ENCODE data around the gene PDZD2.
"Not testable (repeated sequence)": the region's sequence is repeated elsewhere in the genome, so short reads cannot be mapped to it uniquely, and the experiment has no call there.

The PDZD2 gene

GRCh38 chr5:31771500-31771899 is 132.6 kb downstream of the PDZD2 start:
- DNase-seq: no peak

DNA sequence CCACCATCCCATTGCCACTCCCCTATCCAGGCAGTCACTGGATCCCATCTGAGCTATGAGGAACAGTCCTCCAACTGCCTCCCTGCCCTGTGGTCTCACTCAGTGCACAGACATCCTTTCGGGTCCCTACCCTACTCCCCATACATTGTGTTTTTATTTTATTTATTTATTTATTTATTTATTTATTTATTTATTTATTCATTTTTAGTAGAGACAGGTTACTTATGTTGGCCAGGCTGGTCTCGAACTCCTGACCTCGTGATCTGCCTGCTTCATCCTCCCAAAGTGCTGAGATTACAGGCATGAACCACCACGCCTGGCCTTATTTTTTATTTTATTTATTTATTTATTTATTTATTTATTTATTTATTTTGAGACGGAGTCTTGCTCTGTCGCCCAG is 137.4 kb downstream of the PDZD2 start:
- DNase-seq: not testable (repeated sequence)

GRCh38 chr5:31776976-31777651 is 138.2 kb downstream of the PDZD2 start:
- DNase-seq: no peak

DNA sequence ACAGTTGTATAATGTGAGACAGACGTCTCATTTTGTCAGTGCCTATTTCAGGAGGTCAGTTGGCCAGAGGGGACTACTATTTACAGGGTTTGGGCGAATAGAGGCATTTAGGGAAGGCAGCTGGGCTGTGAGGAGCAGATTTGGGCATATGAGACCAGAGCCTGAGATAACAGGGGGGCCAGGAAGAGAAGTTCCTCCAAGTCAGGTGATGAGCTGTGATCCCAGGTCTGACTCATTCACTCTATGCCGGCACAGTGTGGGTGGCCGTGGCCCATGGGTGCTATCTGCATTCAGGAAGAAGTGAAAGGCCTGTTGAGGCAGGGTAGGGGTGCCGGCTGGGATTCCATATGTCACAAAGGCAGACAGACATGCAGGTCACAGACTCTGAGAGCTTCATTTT is 142.8 kb downstream of the PDZD2 start:
- no peak for DNase-seq

DNA sequence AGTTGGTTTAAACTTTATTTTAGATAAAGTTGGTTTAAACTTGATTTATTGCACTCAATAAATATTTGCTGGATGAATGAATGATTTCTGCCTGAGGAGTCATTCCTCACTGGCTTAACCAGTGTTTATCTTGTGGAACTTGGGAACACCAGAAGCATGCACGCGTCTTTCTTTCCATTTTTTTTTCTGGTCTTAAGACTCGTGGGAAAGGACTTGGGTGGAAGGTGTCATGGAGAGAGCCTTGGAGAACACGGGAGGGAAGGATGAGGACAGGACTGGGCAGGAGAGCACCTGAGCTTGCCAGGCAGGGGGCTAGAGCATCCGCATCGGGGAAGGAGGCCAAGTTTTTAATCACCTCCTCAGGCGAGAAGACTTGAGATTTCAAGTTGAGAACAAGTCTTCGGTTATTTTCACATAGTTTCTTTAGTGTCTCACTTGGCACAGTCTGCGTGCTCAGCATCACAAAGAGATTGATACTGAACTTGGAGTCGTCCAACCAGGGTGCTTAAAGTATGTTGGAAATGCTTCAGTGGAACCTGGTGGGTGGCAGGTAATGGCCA is 144.2 kb downstream of the PDZD2 start:
- no peak for DNase-seq

- DNase-seq: no peak
These were observed 144.8 kb downstream of the PDZD2 start for GRCh38 chr5:31783731-31784130.

- no peak for DNase-seq
These were observed 147.2 kb downstream of the PDZD2 start for GRCh38 chr5:31786090-31786631.

DNA sequence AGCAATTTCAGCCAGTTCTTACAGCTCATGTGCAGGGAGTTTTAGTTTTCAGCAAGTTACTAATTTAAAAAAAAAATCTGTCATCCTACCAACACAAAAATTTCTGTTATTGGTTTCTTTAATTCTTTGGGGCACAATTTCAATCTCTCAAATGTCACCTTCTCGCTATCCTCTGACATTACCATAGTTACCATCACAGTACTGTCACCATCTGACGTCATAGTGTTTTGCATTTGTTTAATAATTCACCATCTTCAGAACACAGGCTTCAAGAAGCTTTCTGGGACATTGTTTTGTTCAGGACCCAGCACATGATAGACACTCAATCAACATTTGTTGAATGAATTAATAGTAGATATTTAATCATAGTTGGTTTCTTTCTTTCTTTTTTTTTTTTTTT is 155.1 kb downstream of the PDZD2 start:
- no peak for DNase-seq

DNA sequence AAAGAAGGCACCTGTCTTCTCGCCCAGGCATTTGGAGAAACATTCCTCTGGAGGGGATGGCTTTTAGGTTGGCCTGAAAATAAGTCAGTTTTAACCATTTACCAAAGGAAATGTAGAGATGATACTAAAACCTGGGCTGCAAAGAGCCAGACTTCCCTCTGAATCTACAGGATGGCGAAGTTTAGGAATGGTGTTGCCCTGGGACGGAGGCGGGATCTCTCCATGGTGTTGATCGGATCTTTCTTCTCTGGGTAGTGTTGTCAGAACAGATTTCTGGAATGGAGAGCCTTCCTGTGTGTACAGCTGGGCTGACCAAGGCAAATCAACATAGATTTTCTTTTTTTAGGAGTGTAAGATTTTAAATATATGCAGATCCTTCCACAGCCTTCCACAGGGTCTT is 159.2 kb downstream of the PDZD2 start:
- DNase-seq: no peak

- no peak for DNase-seq
These were observed 161.4 kb downstream of the PDZD2 start for GRCh38 chr5:31800351-31800750.

- DNase-seq: no peak
These were observed 167.0 kb downstream of the PDZD2 start for GRCh38 chr5:31805785-31806400.

DNA sequence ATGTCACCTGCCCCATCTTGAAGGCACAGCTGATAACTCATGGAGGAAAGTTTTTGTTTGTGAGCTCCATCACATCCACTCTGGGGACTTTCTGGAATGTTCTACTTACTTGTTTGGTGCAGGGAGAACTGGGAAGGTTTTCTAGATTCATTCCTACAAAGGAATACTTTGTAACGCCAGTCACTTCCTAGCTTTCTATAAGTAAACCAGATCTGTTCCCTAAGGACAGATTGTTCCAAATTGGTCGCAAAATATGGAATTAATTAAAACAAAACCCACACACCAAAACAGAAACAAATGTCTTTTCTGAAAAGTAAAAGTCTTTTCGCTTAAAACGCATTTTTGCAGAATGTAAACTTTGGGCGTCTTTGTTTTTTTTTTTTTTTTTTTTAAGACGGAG is 167.6 kb downstream of the PDZD2 start:
- DNase-seq: no peak

GRCh38 chr5:31807789-31808540 is 169.0 kb downstream of the PDZD2 start:
- DNase-seq: no peak

DNA sequence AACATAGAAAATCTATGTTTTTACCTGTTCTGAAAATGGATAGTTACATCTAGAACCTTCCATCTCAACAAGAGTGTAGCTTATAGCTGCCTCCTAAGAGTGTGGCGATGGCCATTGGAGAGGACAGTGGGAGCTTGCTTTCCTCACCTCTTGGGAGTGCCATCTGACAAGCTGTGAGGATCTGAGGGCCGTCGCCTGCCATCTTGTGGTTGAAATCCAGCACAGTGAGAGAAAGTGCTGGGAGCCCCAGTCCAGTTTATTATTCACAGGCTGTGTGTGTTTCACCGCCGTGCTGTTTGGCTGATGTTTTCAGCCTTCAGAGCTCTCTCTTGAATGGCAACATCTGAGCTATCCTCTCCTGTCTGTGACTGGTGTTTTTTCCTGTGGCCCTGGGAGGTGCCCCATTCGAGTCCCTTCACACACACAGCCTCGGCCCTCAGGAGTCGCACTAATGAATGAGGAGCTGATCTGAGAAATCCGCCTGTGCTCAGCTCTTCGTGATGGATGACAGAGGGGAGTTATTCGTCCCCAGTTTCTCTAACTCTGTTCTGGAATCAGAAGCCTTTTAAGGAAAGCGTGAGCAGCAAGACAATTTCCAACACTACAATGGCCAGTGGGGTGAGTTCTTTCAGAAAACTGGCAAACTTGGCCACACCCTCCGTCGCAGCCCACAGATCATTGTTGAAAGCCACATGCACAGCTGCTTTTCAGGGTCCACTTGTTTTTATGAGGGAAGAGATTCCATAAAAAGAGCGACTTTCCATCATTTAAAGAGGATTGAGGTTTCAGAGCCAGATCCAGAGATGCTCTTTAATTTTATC is 170.3 kb downstream of the PDZD2 start:
- peak; percentile 7 for DNase-seq

DNA sequence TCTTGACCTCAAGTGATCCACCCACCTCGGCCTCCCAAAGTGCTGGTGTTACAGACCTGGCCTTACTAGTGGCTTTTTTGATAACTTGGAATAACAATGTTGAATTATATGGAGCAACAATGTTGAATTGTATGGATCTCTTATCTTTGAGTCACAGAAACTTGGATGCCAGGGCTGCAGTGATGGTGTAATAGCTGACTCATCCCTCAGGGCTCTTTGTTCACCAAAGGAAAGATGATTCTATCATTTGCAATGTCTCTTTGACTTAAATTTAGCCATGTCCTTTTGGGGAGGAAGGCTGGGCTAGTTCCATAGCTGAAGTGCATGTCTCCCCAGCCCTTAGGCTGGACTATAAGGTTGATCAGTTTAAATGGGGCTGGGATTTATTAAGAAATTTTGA is 172.3 kb downstream of the PDZD2 start:
- DNase-seq: no peak

- DNase-seq: no peak
These were observed 176.4 kb downstream of the PDZD2 start for GRCh38 chr5:31815376-31815775.

- no peak for DNase-seq
These were observed 181.1 kb downstream of the PDZD2 start for GRCh38 chr5:31819926-31820516.

DNA sequence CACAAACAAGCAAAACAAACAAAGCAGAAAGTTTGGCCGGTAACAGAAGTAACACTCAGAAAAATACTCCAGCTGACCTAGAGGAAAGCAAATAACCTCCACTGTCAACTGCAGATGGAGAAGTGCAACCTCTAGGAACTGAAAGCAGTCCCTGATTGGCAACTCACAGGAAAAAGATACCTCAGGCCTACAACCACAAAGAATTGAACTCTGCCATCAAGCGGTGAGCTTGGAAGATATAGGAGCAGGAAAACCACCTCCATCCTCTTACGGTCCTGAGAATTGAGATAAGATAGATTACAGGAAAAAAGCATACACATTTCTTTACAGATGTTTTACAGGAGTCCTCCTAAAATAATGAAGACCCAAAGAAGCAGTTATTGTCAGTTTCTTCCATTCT is 184.5 kb downstream of the PDZD2 start:
- no peak for DNase-seq

DNA sequence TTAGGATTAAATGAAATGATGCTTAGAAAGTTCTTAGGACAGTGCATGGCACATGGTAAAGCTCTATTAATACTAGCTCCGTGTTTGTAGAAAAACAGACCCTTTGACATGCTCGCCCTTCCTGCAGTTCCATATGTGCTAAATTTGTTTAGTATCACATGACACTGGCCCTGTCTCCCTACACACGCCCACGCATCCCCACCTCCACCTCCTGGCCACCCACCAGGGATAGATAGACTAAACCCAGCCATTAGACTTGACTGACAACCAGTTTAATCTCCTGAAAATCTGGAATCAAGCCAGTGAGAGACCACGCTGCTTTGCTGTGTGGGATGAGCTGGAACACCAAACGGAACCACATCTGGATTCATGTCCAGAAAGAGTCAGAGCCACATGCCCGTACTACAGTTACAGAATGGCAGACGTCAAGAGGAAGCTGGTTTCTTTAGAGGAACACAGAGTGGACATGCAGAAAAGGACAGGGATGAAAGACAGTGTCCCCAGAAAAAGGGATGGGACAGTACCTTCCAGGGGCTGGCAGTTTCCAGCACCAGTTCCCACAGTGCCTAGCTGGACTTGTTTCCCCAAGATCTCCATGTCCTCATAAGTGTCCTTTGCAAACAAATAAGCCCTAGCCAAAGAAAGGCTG is 186.1 kb downstream of the PDZD2 start:
- no peak for DNase-seq

DNA sequence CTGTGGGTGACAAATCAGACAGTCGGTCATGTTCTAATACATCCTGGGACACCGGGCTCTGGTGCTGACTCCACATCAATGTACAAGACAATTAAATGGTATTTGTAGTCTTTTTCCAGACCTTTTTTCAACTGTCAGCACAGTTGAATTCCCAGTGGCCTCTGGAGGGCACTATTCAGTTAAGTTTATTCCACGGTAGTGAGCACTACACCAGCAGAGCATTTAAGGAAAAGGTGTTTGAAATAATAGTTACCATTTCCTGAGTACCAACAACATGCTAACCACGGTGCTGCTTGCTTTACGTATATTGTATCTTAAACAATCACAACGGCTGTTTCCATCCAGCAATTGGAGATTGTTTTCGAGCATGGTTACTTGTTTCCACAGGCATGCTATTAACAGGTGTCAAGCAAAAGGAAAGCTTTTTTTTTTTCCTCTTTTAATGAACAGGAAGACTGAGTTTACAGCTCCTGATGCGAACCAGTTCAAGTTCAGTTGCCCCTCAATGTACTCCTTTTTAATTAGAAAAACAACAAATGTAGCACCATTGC is 186.7 kb downstream of the PDZD2 start:
- peak; percentile 20 for DNase-seq

GRCh38 chr5:31827867-31828266 is 188.9 kb downstream of the PDZD2 start:
- no peak for DNase-seq
